RCC 7860 (cell line): ENCODE results near the gene LCE2A.

Experiments used
- DNase-seq: peaks from one replicate; pipeline ENCODE4 v3.0.0-alpha.2; 2015; ENCODE audit warnings: low spot score
- FAIRE-seq: peaks from 2 replicates; lab custom pipeline; 2012; peaks lifted over from hg19 to GRCh38; lab: Jason Lieb, UNC

The LCE2A gene

GRCh38 chr1:152741656-152742055 is 43.5 kb downstream of the LCE2A start:
- no peak for DNase-seq
- FAIRE-seq = no peak

- DNase-seq (no peak), FAIRE-seq (no peak)
These were observed 45.4 kb downstream of the LCE2A start for GRCh38 chr1:152743371-152744145.

- DNase-seq (no peak), FAIRE-seq (no peak)
These were observed 47.2 kb downstream of the LCE2A start for GRCh38 chr1:152745289-152745704.

- no peak for DNase-seq
- no peak for FAIRE-seq
These were observed 47.8 kb downstream of the LCE2A start for GRCh38 chr1:152745765-152746444.

GRCh38 chr1:152747831-152748230 is 49.7 kb downstream of the LCE2A start:
- no peak for DNase-seq
- no peak for FAIRE-seq
